ENCODE data around the gene WDR45B.

- TF ChIP-seq POLR2A (IDR thresholded peaks at IDR 0.05) (peak; percentile 77 to 91), CTCF (IDR thresholded peaks at IDR 0.05) (no peak)
Observed at GRCh38 chr17:82648165-82648668, at the start of gene WDR45B.
